ENCODE measurements around the gene LMAN2L.

Gene LMAN2L

DNA sequence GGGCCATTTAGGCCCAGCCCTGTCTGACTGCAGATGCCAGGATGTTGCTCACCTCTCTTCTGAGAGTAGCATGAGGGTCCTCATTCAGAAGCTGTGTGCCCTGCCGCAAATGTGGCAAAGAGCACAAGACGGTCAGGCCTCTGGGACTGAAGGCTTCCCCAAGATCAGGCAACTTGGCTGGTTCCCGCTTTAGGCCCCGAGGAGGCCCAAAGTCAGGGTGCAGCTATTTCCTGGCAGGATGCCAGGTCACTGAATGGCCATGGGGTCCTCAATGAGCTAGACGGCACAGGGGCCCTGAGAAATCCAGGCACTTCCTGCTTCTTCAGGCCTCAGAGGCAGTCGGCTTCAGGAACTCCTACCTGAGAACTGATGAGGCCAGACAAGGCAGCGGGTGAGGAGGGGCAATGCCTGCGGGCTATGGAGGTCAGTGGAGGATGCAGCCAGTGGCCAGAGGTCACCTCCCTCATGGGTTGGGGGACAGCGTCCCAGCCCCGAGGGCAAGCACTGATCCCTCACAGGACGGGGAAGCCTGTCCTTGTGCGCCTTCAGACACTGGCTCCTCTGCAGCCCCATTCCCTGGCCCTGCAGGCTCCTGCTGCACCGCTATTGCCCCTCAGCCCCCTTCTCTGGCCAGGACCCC lies 44.9 kb downstream of the LMAN2L start:
- Histone ChIP-seq H3K9me2 (replicated peaks; ENCODE audit: control insufficient read depth, low read length) (no peaks in the 10 kb centered on the region), H3K27ac (ENCODE audit: low read depth, low read length) (no peak overlapping the region), H3K79me2 (ENCODE audit: control insufficient read depth, low read length) (no peaks in the 10 kb centered on the region), H3K4me1 (ENCODE audit: control insufficient read depth, low read length) (no peaks in the 10 kb centered on the region), H3K4me2 (ENCODE audit: low read length) (no peak overlapping the region), H3F3A (ENCODE audit: control insufficient read depth, insufficient read depth) (no peaks in the 10 kb centered on the region), H3K4me3 (ENCODE audit: low read length) (no peak overlapping the region), H3K36me3 (ENCODE audit: control insufficient read depth, low read length) (no peaks in the 10 kb centered on the region), H4K20me1 (ENCODE audit: control insufficient read depth, insufficient read depth, low read depth, low read length) (no peaks in the 10 kb centered on the region), H3K9me3 (ENCODE audit: control insufficient read depth, insufficient read depth, low read length) (no peaks in the 10 kb centered on the region), H3K27me3 (ENCODE audit: control insufficient read depth, low read length) (no peaks in the 10 kb centered on the region)
- TF ChIP-seq CTCF (IDR thresholded peaks at IDR 0.05; ENCODE audit: low read depth, low read length, poor library complexity, severe bottlenecking) (no peak), EZH2phosphoT487 (IDR thresholded peaks at IDR 0.05; ENCODE audit: borderline replicate concordance, low read length) (no peak)

DNA sequence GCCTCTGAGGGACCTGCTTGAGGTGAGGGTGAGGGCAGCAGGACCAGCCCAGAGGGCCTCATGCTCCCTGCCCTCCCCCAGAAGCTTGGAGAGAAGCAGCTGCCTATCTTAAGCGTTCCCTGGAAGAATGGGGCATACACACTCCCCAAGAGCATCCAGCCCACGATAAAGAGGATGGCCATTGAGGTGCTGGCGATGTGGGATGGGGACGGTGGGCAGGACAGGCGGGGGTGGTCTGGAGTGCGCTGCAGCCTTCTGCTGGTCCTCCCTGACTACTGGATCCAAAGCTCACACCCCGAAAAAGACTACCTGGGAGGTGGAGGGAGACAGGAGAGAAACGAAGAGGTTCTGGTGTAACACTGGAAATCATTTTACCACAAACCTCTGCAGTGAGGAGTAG lies 45.6 kb downstream of the LMAN2L start:
- Histone ChIP-seq H4K20me1 (ENCODE audit: control insufficient read depth, insufficient read depth, low read depth, low read length) (no peaks in the 10 kb centered on the region), H3K27me3 (ENCODE audit: control insufficient read depth, low read length) (no peaks in the 10 kb centered on the region), H3K4me1 (ENCODE audit: control insufficient read depth, low read length) (no peaks in the 10 kb centered on the region), H3K4me2 (ENCODE audit: low read length) (no peak overlapping the region), H3K79me2 (ENCODE audit: control insufficient read depth, low read length) (no peaks in the 10 kb centered on the region), H3K9me3 (ENCODE audit: control insufficient read depth, insufficient read depth, low read length) (no peaks in the 10 kb centered on the region), H3K36me3 (ENCODE audit: control insufficient read depth, low read length) (no peaks in the 10 kb centered on the region), H3F3A (ENCODE audit: control insufficient read depth, insufficient read depth) (no peaks in the 10 kb centered on the region), H3K9me2 (replicated peaks; ENCODE audit: control insufficient read depth, low read length) (no peaks in the 10 kb centered on the region), H3K4me3 (ENCODE audit: low read length) (no peak overlapping the region), H3K27ac (ENCODE audit: low read depth, low read length) (no peak overlapping the region)
- no peak for TF ChIP-seq CTCF (IDR thresholded peaks at IDR 0.05; ENCODE audit: low read depth, low read length, poor library complexity, severe bottlenecking)
- TF ChIP-seq EZH2phosphoT487 (IDR thresholded peaks at IDR 0.05; ENCODE audit: borderline replicate concordance, low read length): no peak

GRCh38 chr2:96693286-96694200 lies 46.3 kb downstream of the LMAN2L start:
- H3K79me2 ChIP-seq (ENCODE audit: control insufficient read depth, low read length): no peaks in the 10 kb centered on the region
- no peak overlapping the region for H3K4me3 ChIP-seq (ENCODE audit: low read length)
- no peak overlapping the region for H3K4me2 ChIP-seq (ENCODE audit: low read length)
- no peak overlapping the region for H3K27ac ChIP-seq (ENCODE audit: low read depth, low read length)
- TF ChIP-seq EZH2phosphoT487 (IDR thresholded peaks at IDR 0.05; ENCODE audit: borderline replicate concordance, low read length) (no peak), CTCF (IDR thresholded peaks at IDR 0.05; ENCODE audit: low read depth, low read length, poor library complexity, severe bottlenecking) (no peak)
- H3F3A ChIP-seq (ENCODE audit: control insufficient read depth, insufficient read depth): no peaks in the 10 kb centered on the region
- no peaks in the 10 kb centered on the region for H3K4me1 ChIP-seq (ENCODE audit: control insufficient read depth, low read length)
- H3K9me2 ChIP-seq (replicated peaks; ENCODE audit: control insufficient read depth, low read length): no peaks in the 10 kb centered on the region
- H4K20me1 ChIP-seq (ENCODE audit: control insufficient read depth, insufficient read depth, low read depth, low read length): no peaks in the 10 kb centered on the region
- no peaks in the 10 kb centered on the region for H3K36me3 ChIP-seq (ENCODE audit: control insufficient read depth, low read length)
- H3K27me3 ChIP-seq (ENCODE audit: control insufficient read depth, low read length): no peaks in the 10 kb centered on the region
- H3K9me3 ChIP-seq (ENCODE audit: control insufficient read depth, insufficient read depth, low read length): no peaks in the 10 kb centered on the region

Data from DOHH2 (cell line).